ENCODE results near the gene RNF5.

Gene RNF5

DNA sequence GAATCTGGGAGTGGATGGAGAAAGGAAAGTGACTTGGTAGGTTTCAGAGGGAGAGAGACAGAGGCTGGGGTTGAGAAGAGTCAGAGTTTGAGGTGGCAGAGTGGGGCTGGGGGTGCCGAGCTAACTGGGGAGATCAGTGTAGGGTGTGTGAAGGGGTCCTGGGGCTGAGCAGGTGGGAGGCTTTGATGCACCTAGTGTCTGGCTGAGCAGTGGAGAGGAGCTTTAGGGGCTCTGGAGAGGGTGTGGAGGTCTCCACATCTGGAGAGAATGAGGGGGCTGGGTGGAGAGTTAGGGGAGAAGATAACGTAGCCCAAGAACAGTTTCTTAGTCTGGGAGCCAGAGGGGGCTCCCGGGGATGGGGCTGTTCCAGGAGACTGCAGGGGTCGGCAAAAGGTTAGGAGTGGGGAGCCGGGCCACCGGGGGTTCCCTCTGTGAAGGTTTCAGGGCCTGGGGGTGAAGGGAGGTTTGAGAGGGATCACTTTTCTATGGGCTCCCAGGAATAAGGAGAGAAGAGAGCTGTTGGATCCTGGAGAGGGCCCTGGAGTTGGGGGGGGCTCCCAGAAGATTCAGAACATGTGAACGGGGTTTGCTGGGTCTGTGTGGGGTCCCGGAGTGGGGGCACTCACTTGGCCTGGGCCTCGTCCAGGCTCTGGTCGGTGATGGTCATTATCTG, 11.0 kb downstream of the RNF5 start:
- H3K4me3 Mint-ChIP-seq, result peak overlapping the region; percentile 97
- H3K27ac Mint-ChIP-seq, result peak overlapping the region; percentile 96
- no peaks in the 10 kb centered on the region for H3K27me3 Mint-ChIP-seq (ENCODE audit: low read depth, poor library complexity)
- no peaks in the 10 kb centered on the region for H3K9me3 Mint-ChIP-seq
- TF ChIP-seq, protein P1, sequence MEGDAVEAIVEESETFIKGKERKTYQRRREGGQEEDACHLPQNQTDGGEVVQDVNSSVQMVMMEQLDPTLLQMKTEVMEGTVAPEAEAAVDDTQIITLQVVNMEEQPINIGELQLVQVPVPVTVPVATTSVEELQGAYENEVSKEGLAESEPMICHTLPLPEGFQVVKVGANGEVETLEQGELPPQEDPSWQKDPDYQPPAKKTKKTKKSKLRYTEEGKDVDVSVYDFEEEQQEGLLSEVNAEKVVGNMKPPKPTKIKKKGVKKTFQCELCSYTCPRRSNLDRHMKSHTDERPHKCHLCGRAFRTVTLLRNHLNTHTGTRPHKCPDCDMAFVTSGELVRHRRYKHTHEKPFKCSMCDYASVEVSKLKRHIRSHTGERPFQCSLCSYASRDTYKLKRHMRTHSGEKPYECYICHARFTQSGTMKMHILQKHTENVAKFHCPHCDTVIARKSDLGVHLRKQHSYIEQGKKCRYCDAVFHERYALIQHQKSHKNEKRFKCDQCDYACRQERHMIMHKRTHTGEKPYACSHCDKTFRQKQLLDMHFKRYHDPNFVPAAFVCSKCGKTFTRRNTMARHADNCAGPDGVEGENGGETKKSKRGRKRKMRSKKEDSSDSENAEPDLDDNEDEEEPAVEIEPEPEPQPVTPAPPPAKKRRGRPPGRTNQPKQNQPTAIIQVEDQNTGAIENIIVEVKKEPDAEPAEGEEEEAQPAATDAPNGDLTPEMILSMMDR (IDR thresholded peaks at IDR 0.05), result no peak
- peaks cover 83% of the 10 kb centered on the region for H3K4me1 Mint-ChIP-seq
- no peak for DNase-seq
- peaks cover 25% of the 10 kb centered on the region for H3K36me3 Mint-ChIP-seq (ENCODE audit: low read depth)

DNA sequence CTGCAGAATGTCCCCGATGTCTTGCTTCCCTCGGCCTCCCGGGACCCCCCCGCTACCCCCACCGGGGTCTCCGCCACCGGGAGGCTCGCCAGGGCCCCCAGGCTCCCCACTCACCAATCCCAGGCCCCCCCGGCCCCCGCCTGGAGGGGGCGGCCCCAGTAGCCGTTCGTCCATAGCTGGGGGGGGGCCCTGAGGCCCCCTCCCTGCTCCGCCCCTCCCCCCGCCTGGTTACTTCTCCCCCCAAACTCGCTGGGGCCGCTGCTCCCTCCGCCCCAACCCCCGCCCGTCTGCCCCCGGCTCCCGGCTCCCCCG, 11.5 kb downstream of the RNF5 start:
- H3K4me1 Mint-ChIP-seq, result peaks cover 87% of the 10 kb centered on the region
- no peaks in the 10 kb centered on the region for H3K27me3 Mint-ChIP-seq (ENCODE audit: low read depth, poor library complexity)
- H3K36me3 Mint-ChIP-seq (ENCODE audit: low read depth), result peaks cover 25% of the 10 kb centered on the region
- DNase-seq, result no peak
- H3K27ac Mint-ChIP-seq, result no peak overlapping the region
- peak overlapping the region; percentile 97 for H3K4me3 Mint-ChIP-seq
- H3K9me3 Mint-ChIP-seq, result no peaks in the 10 kb centered on the region
- TF ChIP-seq, protein P1 (IDR thresholded peaks at IDR 0.05), result no peak

DNA sequence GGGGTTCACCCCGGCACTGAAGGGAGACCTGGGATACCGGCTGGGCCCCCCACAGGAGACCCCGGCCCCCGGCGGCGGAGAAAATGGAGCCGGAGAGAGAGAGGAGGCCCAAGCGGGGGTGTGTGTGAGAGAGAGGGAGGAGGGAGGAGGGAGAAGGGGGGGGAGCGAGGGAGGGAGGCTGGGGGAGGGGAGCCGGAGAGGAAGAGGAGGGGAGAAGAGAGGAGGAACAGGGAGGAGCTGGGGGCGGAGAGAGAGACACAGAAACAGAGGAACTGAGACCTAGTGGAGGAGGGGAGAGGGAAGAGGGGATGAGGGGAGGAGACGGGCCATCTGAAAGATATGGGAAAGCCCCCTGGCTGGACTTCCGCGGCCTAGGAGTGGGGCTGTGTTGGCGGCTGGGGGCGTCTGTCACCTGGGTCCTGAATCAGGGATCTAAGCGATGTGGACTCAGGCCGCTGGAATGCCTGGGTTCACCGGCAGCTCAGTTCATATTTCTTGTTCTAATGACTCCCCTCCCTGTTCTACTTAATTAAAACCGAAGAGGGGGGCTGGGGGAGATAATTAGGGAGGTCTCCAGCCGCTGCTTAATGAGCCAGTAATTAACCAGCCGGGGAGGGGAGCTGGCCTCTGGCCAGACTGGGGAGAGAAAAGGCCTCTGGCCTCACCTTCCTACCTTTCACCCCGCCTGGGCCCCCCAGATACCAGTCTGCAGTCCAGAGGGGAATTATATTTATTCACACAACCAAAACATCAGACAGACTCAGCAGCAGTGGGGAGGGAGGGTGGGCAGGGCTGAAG, 12.0 kb downstream of the RNF5 start, which contains the start of gene PBX2:
TSS of gene PBX2 (minus strand) at position 149 of the 798 bp plus-strand sequence. CDS start 287 bp downstream, outside the sequence.
- H3K27ac Mint-ChIP-seq, result peak within 1 kb of the TSS; percentile 97
- DNase-seq, result peak; percentile 79
- TF ChIP-seq, protein P1 (IDR thresholded peaks at IDR 0.05), result no peak
- H3K9me3 Mint-ChIP-seq, result no peaks in the 10 kb centered on the region
- H3K4me1 Mint-ChIP-seq, result peaks cover 92% of the 10 kb centered on the region
- H3K27me3 Mint-ChIP-seq (ENCODE audit: low read depth, poor library complexity), result no peaks in the 10 kb centered on the region
- peaks cover 25% of the 10 kb centered on the region for H3K36me3 Mint-ChIP-seq (ENCODE audit: low read depth)
- peak within 1 kb of the TSS; percentile 97 for H3K4me3 Mint-ChIP-seq

DNA sequence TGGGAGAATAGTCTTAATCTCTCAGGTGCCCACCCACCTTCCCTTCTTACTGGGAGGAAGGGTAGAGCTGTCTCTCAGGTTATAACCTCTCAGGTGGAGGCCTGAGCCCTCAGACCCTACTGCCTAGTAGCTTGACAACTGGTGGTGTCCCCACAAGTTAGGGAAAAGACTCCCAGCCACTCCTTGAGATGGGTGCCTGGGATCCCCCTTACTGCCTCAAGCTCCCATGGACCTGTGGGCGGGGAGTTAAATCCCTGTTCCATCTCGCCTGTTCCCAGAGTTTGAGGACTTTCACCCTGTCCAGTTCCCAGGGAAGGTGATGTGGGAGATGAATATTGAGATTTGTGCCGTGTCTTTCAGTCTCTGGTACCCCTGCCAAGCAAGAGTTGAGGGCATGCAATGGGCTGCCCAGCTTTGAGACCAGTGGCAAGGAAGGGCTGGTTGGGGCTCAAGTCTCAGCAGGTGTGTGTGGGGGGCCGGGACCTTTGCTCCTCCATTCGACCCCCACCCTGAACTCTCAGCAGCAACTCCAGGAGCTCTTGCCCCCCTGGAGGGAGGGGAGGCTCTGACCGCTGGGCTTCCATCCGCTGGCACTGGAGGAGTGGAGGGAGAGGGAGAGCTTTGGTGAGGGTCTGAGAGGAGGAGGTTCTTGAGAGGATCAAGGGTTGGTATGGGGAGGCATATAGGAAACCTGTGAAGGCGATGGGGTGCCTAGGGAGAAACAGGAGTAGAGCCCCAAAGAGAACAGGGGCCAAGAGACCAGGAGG, 12.9 kb downstream of the RNF5 start:
- H3K4me3 Mint-ChIP-seq, result peak overlapping the region; percentile 68
- peaks cover 18% of the 10 kb centered on the region for H3K36me3 Mint-ChIP-seq (ENCODE audit: low read depth)
- H3K27me3 Mint-ChIP-seq (ENCODE audit: low read depth, poor library complexity), result no peaks in the 10 kb centered on the region
- peaks cover 86% of the 10 kb centered on the region for H3K4me1 Mint-ChIP-seq
- H3K27ac Mint-ChIP-seq, result peak overlapping the region; percentile 97
- no peak for DNase-seq
- TF ChIP-seq, protein P1 (IDR thresholded peaks at IDR 0.05), result no peak
- H3K9me3 Mint-ChIP-seq, result no peaks in the 10 kb centered on the region

DNA sequence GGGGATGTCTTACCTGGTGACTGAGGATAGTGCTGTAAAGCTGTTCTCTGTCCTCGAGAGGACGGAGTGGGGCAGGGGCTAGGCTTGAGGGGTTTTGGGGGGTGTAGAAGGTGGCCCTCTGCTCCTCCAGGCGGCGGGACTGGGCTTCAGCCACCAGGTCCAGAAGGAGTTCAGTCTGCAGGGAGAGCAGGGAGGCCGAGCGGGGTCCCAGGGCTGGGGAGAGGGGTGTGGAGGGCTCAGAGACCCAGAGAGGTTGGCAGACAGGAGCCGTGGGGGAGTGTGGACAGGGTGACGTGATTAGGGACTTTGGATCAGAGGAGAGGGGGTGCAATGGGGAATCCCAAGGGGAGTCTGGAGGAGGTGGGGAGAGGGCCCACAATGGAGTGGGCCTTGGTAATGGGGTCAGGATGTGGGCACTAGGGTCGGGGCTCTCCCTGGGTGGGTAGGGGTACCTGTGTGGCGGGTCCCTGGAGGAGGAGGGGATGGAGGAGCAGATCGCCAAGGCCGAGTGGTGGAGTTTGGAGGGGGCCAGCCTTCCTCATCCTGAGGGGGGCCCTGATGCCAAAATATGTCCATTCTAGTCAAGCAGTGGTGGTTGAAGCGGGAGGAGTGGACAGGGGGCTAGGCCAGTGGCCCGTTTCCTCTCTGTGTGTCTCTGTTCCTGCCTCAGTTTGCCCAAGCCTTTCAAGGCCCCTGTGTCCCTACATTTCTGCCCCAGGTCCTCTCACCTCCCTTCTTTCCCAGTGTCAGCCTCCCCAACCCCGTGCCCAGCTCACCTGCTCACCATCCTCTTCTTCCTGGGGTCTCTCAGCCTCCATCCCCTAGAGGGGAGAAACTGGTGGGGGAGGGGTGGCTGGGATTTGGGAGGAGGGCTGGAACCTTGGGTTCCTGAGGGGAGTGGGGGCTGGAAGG, 13.7 kb downstream of the RNF5 start:
- TF ChIP-seq, protein P1 (IDR thresholded peaks at IDR 0.05), result no peak
- Mint-ChIP-seq H3K9me3 (no peaks in the 10 kb centered on the region), H3K4me1 (peaks cover 86% of the 10 kb centered on the region), H3K27ac (peak overlapping the region; percentile 97), H3K27me3 (ENCODE audit: low read depth, poor library complexity) (no peaks in the 10 kb centered on the region), H3K4me3 (peak overlapping the region; percentile 58), H3K36me3 (ENCODE audit: low read depth) (peaks cover 9% of the 10 kb centered on the region)
- no peak for DNase-seq
